Stomach smooth muscle (tissue), 2 donors: ENCODE data around the gene FHIP2A.
"Not testable (repeated sequence)": the region's sequence is repeated elsewhere in the genome, so short reads cannot be mapped to it uniquely, and the experiment has no call there.

Source experiments
- H3K27ac ChIP-seq: one replicate; pipeline ENCODE4 v1.7.0; 2013; ENCODE audit warnings: mild to moderate bottlenecking, low read length, inconsistent platforms
- H3K27me3 ChIP-seq, 2 donors: one replicate each; pipeline ENCODE4 v1.7.0; 2013; ENCODE audit warnings: low read length in 2 of 2; ENCODE audit not compliant: insufficient read depth in 2 of 2, control insufficient read depth in 1 of 2
- H3K36me3 ChIP-seq, 2 donors: one replicate each; pipeline ENCODE4 v1.7.0; 2013; ENCODE audit warnings: low read length in 2 of 2; ENCODE audit not compliant: control insufficient read depth in 2 of 2, insufficient read depth in 2 of 2
- H3K4me1 ChIP-seq: one replicate; pipeline ENCODE4 v1.7.0; 2013; ENCODE audit warnings: low read length; ENCODE audit not compliant: control insufficient read depth, insufficient read depth
- H3K4me3 ChIP-seq, 2 donors: one replicate each; pipeline ENCODE4 v1.7.0; 2013; ENCODE audit warnings: low read length in 2 of 2
- H3K9ac ChIP-seq, 2 donors: one replicate each; pipeline ENCODE4 v1.7.0; 2013; ENCODE audit warnings: low read length in 2 of 2, mild to moderate bottlenecking in 1 of 2
- H3K9me3 ChIP-seq, 2 donors: one replicate each; pipeline ENCODE4 v1.7.0; 2013; ENCODE audit warnings: low read length in 2 of 2; ENCODE audit not compliant: control insufficient read depth in 2 of 2
- donor health status: healthy.
- donor health status: Pancreatic carcinoma.

FHIP2A gene

DNA sequence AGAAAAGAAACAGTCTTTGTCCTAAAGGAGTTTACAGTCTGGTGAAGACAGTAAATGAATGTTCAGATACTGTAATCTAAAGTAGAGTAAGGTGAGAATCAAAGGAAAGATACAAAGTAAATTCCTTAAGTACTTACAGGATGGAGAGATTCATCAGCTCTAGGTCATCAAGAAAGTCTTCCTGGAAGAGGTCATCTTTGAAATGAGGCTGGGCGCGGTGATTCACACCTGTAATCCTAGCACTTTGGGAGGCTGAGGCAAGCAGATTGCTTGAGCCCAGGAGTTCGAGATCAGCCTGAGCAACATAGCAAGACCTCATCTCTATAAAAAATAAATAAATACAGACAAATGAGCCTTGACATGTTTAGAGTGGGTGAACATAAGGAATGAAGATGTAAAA is 18.3 kb downstream of the FHIP2A start:
- no peaks in the 10 kb centered on the region for H3K4me1 ChIP-seq
- no peaks in the 10 kb centered on the region for H3K27me3 ChIP-seq
- H3K36me3 ChIP-seq = peaks cover 31 to 32% of the 10 kb centered on the region in 2 donors

GRCh38 chr10:114845978-114846693 is 24.6 kb downstream of the FHIP2A start:
- Histone ChIP-seq H3K27ac (no peak overlapping the region), H3K36me3 (peaks cover 35 to 51% of the 10 kb centered on the region in 2 donors), H3K9me3 (no peaks in the 10 kb centered on the region), H3K4me3 (no peak overlapping the region), H3K9ac (no peak overlapping the region), H3K4me1 (no peaks in the 10 kb centered on the region), H3K27me3 (no peaks in the 10 kb centered on the region)

More for the DNA sequence above, 18.3 kb downstream of the FHIP2A start:
- H3K9me3 ChIP-seq = no peaks in the 10 kb centered on the region
- H3K9ac ChIP-seq = no peak overlapping the region
- H3K4me3 ChIP-seq = no peak overlapping the region
- H3K27ac ChIP-seq = no peak overlapping the region

- not testable (repeated sequence) for H3K27ac ChIP-seq, H3K9me3 ChIP-seq, H3K4me1 ChIP-seq, H3K27me3 ChIP-seq, H3K9ac ChIP-seq, H3K4me3 ChIP-seq
- peaks cover 35 to 53% of the 10 kb centered on the region in 2 donors for H3K36me3 ChIP-seq
These were observed 25.9 kb downstream of the FHIP2A start for GRCh38 chr10:114847517-114847916.

GRCh38 chr10:114849674-114850073 is 28.1 kb downstream of the FHIP2A start:
- peaks cover 24 to 43% of the 10 kb centered on the region in 2 donors for H3K36me3 ChIP-seq
- no peaks in the 10 kb centered on the region for H3K4me1 ChIP-seq

GRCh38 chr10:114850126-114850525 is 28.5 kb downstream of the FHIP2A start:
- peaks cover 22 to 40% of the 10 kb centered on the region in 2 donors for H3K36me3 ChIP-seq
- no peaks in the 10 kb centered on the region for H3K27me3 ChIP-seq
- no peak overlapping the region for H3K27ac ChIP-seq
- H3K9me3 ChIP-seq = no peaks in the 10 kb centered on the region
- no peaks in the 10 kb centered on the region for H3K4me1 ChIP-seq
- H3K9ac ChIP-seq = no peak overlapping the region
- no peak overlapping the region for H3K4me3 ChIP-seq

More at GRCh38 chr10:114849674-114850073, 28.1 kb downstream of the FHIP2A start:
- no peaks in the 10 kb centered on the region for H3K9me3 ChIP-seq
- no peak overlapping the region for H3K27ac ChIP-seq
- H3K9ac ChIP-seq = no peak overlapping the region
- no peaks in the 10 kb centered on the region for H3K27me3 ChIP-seq
- no peak overlapping the region for H3K4me3 ChIP-seq

- Histone ChIP-seq H3K4me3 (no peak overlapping the region), H3K4me1 (no peaks in the 10 kb centered on the region), H3K9ac (no peak overlapping the region), H3K36me3 (peaks cover 17 to 38% of the 10 kb centered on the region in 2 donors), H3K27me3 (no peaks in the 10 kb centered on the region), H3K9me3 (no peaks in the 10 kb centered on the region), H3K27ac (no peak overlapping the region)
These were observed 29.8 kb downstream of the FHIP2A start for GRCh38 chr10:114851336-114851735.

DNA sequence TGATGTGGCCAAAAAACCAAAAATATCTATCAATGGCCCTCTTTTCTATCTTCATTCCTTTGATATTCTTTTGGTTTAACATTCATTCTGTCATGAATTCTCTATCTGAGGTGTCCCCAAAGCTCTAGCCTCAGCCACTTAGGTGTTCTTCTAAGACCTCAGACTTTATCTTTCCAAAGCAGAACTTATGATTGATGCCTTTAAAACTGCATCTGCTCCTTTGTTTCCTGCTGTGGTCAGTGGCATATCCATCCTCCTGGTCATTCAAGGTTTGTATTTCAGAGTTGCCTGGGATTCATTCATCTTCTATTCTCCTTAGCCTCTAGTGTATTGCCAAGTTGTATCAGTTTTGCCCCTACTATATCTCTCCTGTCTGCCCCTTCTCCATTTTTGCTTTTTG is 30.6 kb downstream of the FHIP2A start:
- peaks cover 17 to 35% of the 10 kb centered on the region in 2 donors for H3K36me3 ChIP-seq
- H3K27ac ChIP-seq = no peak overlapping the region
- no peaks in the 10 kb centered on the region for H3K27me3 ChIP-seq
- no peak overlapping the region for H3K4me3 ChIP-seq
- H3K4me1 ChIP-seq = no peaks in the 10 kb centered on the region
- no peak overlapping the region for H3K9ac ChIP-seq
- H3K9me3 ChIP-seq = no peaks in the 10 kb centered on the region

DNA sequence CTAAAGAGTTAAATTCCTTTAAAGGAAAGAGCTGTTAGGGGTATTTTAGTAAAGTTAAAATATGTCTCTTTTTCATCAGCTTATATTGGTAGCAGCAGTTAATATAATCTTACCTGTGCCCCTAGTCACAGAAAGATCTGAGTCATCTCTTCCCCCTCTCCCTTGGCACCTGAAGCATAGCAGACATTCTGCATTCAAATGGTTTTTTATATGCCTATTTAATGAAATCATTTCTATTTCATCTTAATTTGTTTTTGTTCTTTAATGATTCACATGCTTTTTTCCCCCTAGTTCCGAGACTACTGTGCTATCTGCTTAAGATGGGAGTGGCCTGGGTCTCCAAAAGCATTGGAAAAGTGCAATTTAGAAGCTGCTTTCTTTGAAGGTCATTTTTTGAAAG is 33.3 kb downstream of the FHIP2A start:
- no peak overlapping the region for H3K27ac ChIP-seq
- H3K9me3 ChIP-seq = no peaks in the 10 kb centered on the region
- H3K4me1 ChIP-seq = no peaks in the 10 kb centered on the region
- peaks cover 9 to 29% of the 10 kb centered on the region in 2 donors for H3K36me3 ChIP-seq
- no peaks in the 10 kb centered on the region for H3K27me3 ChIP-seq
- no peak overlapping the region for H3K9ac ChIP-seq
- H3K4me3 ChIP-seq = no peak overlapping the region

GRCh38 chr10:114855776-114856543 is 34.4 kb downstream of the FHIP2A start:
- H3K4me1 ChIP-seq = no peaks in the 10 kb centered on the region
- H3K27me3 ChIP-seq = no peaks in the 10 kb centered on the region
- no peak overlapping the region for H3K9ac ChIP-seq
- H3K9me3 ChIP-seq = no peaks in the 10 kb centered on the region
- H3K27ac ChIP-seq = no peak overlapping the region
- peaks cover 6 to 26% of the 10 kb centered on the region in 2 donors for H3K36me3 ChIP-seq
- H3K4me3 ChIP-seq = no peak overlapping the region

- H3K27ac ChIP-seq = no peak overlapping the region
These were observed 35.1 kb downstream of the FHIP2A start for GRCh38 chr10:114856544-114857287.

More at GRCh38 chr10:114856544-114857287, 35.1 kb downstream of the FHIP2A start:
- Histone ChIP-seq H3K4me3 (no peak overlapping the region), H3K4me1 (no peaks in the 10 kb centered on the region), H3K36me3 (peaks cover 10 to 34% of the 10 kb centered on the region in 2 donors), H3K9ac (no peak overlapping the region), H3K9me3 (no peaks in the 10 kb centered on the region), H3K27me3 (no peaks in the 10 kb centered on the region)
